ENCODE results near the gene CENPP.
"Not testable (repeated sequence)": the region's sequence is repeated elsewhere in the genome, so short reads cannot be mapped to it uniquely, and the experiment has no call there.

The CENPP gene

DNA sequence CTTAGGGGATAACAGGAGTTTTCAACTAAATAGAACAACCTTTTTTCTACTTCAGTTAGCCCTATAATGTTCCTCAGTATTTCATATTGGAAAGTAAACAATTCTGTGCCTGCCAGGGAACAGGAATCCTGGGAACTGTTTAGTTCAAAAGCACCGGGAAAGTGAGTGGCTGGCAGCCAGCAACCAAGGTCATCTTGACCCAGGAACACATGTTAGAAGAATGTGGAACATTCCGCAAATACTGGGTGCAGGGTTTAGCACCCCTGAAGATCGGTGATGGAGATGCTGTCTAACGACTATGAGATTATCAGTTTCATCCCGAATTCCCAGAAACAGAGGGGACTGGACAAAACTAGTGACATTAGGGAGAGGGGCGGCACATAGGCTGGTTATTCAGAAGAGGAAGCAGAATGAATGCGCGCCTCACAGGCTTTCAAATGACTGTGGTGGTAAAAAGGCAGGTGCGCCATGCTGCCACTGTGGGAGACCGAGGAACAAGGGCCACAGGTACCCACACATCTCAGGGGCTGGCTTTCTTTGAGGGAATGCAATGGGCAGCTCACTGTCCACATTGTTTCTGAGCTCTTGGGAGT is 293.0 kb downstream of the CENPP start:
- no peak for DNase-seq

DNA sequence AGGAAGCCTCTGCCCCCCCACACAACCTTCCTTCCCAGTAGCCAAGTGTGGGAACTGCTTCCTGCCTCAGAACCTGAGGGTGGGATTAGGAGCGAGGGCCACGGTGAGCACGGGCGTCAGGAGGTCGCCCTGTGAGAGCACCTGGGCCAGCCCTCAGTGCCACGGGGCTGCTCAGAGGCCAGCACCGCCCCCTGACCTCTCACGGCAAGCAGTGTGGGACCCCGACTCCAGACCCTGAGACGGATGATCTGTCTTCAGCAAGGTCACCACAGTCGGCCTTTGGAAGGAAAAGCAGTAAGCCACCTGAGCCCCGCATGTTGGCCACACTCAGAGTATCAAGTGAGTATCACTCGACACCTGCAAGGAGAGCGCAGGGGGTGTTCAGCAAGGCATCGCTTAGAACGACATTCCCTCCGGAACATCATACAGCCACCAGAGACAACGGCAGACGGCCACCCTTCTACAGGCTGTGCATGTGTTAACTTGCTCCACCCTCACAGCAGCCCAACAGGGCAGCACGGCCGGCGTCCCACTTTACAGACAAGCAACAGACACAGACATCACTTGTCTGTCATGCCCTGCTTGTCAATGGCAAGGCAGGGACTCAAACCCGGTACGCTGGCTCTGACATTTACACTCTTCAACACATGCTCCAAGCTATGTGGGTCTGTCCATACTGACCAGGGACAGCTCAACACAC is 294.0 kb downstream of the CENPP start:
- DNase-seq: no peak

DNA sequence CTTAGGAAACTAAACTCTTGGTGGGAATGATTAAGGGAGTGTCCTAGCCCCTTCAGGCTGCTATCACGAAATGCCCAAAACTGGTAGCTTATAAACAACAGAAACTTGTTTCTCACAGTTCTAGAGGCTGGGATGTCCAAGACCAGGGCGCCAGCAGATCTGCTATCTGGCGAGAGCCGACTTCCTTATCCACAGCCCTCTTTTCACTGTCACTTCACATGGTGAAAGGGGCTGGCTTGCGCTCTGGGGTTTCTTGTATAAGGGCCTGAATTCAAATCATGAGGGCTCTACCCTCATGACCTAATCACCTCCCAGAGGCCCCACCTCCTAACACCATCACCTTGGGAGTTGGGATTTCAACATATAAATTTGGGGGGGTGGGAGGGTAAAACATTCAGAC is 295.1 kb downstream of the CENPP start:
- DNase-seq: no peak

DNA sequence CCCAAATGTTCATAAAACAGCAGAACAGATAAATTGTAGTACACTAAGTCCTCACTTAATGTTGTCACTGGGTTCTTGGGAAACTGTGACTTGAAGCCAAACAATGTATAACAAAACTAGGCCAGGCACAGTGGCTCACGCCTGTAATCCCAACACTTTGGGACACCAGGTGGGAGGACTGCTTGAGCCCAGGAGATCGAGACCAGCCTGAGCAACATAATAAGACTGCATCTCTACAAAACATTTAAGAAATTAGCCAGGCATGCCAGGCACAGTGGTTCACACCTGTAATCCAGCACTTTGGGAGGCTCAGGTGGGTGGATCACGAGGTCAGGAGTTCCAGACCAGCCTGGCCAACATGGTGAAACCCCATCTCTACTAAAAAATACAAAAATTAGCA is 298.2 kb downstream of the CENPP start:
- not testable (repeated sequence) for DNase-seq

DNA sequence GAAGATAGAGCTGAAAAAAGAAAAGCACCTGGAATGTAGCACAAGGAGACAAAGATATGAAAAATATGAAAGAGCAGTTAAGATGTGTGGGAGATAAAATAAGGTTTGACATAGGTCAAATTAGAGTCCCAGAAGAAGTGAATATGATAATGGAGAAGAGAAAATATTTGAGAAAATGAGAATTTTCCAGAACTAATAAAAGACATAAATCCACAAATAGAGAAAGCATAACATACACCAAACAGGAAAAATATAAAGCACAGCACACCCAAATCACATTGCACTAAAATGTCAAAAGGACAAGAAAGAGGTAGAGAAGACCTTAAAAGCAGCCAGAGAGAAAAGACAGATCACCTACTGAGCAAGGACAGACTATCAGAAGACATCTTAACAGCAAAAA is 300.7 kb downstream of the CENPP start:
- DNase-seq: no peak

DNA sequence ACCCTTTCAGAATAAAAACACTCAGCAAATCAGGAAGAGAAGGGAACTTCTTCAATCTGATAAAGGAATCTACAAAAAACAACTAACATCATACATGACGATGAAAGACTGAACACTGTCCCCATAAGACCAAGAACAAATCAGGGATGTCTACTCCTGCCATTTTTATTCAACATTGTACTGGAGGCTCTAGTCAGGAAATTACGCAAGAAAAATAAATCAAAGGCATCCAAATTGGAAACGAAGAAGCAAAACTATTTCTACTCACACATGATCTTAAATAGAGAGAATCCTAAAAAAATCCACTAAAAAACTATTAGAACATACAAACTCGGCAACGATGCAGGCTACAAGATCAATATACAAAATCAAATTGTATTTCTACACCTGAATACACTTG is 301.9 kb downstream of the CENPP start:
- DNase-seq: no peak

DNA sequence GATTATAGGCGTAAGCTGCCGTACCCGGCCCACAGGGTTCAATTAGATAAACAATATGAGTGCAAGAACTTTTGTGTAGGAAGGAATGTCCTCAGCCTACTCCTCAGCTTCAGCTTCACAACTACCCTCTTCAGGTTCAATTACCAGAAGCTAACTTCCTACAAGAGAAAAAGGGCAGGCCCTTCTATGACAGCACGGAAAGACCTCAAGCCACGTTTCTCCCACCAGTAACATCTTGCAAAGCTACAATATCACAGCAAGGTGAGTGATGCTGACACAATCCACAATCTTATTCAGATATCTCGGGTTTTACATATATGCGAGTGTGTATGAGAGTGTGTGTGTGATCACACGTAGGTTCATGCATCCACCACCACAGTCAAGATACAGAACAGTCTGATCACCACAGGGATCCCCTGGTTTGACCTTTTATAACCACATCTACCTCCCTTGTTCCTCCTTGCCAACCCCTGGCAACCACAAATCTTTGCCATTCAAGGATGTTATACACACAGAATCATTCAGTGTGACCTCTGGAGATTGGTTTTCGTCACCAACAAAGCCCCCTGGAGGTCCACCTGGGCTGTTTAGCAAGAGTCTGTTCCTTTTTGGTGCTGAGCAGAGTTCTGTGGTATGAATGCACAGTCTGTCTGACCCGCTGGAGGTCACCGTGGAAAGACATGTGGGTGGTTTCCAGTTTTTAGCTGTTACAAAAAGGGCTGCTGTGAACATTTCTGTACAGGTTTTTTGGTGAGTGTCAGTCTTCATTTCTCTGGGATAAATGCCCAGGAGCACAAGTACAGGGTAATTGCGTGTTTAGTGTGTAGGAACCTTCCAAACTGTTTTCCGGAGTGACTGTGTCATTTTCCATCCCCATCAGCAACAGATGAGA is 305.9 kb downstream of the CENPP start:
- no peak for DNase-seq

DNA sequence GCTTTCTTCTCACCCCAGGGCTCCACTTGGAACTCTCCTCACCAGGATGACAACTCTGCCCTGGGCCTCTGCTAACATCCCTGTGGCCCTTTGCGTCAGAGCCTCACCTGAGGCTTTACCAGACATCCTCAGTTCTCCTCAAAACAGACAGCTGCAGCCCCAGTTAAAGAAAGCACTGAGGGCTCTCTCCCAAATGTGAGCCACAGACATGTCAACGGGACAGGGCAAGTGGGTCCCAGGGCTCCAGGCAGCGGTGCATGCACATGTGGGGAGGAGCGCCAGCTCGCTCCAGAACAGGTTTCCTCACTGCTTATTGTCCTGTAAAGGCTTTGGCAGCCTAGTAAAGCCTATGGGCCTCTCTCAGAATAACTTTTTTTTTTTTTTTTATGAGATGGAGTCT is 306.9 kb downstream of the CENPP start:
- no peak for DNase-seq

DNA sequence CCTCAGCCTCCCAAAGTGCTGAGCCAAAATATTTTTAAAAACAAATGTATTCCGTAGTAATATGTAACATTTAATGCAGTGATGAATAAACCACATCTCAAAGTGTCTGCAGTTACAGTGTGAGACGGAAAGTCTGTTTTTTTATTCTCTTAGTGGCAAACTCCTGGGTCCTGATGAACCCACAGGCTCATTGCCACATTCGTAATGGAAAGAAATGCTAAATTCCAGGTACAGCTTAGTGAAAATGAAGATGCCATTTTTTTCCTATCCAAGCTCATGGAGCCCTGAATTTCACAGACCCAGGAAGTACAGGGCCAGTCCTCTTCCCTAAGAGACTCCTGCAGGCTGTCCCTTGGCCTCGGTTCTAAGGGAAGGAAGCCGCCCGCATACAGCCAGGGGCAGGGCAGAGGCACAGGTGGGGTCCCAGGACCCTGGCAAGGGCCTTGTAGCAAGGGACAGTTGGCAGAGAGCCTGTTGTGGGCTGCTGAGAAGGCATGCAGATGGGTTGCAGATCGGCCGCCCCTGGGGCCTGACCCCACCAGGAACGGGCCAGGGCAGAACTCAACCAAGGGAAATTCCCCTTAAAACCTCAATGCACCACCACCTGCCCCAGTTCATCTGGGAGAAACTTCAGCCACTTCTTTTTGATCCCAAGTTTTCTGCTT is 308.0 kb downstream of the CENPP start:
- DNase-seq: no peak

DNA sequence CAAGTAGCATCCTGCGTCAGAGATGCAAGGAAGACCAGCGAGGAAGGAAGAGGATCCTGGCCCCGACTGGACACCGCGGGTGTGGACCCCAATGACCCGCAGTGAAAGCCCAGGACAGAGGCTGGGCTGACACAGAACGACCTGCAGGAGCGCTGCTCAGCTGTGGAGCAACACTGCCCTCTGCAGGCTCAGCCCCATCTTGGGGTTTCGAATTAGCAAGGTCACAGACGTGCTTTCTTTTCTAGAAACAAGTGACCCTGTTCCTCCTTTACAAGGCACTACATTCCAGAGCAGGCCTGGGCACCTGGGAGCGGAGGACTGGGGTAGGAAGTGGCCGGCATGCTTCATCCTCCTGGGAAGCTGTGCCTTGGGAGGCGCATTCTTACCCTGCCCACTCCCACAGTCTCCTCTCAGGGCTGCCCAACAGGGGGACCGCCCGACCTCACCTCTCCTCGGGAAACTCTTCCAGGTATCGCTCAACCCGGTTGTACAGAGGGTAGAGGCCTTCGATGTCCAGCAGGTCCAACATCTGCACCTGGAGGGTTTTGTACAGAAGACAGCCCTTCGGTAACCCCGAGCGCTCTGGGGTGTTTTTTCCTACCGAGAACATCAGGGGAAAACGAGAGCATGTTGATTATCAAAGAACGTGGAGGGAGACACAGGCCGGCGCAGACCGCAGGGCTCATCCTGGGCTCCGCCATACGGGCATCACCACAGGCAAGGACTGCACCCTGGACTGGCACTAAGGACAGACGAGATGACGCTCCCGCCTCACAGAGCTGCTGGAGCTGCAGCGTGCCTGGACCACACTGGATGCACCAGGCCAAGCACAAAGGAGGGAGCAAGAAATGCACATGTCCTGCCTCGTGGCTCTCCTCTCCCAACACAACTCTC is 309.2 kb downstream of the CENPP start:
- peak; percentile 7 for DNase-seq

DNA sequence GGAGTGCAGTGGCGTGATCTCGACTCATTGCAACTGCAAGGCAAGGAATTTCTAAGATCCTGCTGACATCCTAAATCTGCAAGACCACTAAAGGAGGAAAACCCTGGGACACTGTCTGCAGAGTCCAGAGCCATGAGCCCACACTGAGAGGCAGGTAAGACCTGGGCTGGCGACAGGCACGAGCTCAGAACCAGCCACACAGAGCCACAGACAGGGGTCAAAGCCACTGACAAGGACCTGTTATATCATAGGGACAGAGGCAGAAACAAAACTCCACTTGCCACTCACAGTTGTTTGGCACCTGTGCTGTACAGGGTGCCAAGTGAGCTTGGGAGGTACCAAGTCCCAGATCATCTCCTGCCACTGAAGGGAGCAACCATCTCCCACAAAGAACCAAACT is 310.0 kb downstream of the CENPP start:
- no peak for DNase-seq

DNA sequence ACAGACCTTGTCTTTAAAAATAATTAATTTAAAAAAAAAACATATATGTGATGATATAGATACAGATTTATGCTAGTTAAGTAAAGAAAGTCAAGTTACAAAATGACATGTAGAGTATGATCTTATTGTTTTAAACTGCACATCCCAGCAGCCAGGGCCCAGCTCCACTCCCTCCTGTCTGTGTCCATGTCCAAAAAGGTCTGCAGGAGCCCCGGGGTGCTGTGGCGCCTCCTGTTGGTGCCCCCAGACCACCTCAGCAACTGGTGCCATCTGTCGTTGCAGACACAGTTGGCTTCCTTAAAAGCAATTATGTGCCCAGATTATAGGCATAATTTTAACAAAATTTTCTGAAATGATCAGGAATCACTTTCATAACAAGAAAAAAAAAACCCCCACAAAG is 310.9 kb downstream of the CENPP start:
- no peak for DNase-seq

DNA sequence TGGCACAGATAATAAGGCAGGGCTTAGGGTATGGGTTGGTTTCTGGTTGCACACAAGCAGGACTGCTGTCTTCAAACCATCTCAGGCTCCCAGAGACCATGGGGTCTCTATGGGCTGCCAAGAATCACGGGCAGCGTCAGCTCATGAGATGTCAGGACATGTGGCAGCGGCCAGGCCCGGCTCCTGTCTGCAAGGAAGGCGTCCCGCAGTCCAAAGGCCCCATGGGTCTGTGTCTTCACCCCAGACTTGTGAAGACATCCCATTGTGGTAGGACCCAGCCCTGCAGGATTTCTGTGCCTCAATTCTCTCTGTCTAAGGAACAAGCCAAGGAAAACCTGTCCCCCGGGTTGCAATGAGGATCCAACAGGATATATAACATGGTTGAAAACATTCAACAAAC is 311.6 kb downstream of the CENPP start:
- DNase-seq: no peak

DNA sequence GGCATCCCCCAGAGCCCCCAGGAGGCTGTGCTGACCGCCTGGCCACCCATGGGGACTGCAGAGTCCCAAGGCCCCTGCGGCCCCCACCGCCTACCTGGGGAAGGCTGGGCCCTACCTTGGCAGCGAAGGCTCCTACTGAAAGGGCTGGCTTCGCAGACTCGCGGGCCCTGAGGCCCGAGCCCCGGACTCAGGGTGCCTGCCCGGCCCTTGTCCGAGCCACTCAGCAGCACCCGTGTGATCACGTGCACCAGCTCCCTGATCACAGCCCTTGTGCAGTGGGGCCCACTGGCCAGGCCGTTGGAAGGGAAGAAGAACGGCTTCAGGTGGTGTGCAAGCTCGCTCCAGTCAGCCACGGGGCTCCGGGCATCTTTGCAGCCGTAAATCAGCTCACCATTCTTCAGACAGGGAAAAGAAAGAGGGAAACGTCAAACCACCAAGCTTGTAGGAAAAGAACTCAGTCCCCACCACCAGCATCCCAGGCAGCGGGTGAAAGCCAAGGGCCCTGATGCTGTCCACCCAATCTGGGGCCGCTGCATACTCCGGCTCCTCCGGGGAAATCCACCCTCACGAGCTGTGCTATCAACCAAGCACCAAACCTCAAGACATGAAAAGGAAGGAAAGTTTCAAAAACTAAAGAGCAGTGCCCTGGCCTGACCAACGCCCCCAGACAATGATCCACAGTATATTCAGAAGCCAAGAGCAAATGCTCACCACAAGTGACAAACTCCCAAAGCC is 312.3 kb downstream of the CENPP start:
- DNase-seq: no peak

DNA sequence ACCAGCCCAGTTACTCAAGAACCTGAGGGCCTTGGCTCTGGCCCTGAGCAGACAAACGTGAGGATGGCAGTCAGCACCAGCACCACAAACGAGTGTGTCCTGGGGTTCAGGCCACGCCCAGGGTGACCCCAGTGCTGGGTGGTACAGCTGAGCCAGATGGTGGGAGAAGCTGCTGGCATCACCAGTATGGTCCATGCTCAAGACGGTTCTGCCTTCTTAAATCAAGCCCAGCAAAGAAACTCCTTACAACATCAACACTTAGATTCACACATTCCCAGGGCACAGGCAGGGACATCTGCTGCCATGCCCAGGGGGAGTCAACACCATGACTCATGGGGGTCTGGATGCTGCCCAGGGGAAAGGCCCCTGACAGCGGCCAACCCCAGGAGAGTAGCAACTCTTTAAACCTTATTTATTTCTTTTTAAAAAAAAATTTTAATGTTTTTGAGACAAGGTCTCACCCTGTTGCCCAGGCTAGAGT is 312.9 kb downstream of the CENPP start:
- DNase-seq: no peak

DNA sequence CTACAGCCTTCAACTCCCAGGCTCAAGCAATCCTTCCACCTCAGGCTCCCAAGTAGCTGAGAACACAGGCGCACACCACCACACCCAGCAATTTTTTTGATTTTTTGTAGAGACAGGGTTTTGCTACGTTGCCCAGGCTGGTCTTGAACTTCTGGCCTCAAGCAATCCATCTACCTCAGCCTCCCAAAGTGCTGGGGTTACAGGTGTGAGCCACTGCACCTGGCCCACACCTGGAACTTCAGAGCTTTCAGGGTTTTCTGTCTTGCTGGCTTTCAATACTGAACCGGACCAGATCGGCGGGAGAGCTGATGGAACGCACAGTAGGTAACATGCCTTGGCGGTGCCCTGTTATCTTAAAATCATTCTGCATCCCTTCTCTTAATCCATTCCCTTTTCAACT is 313.4 kb downstream of the CENPP start:
- DNase-seq: no peak

DNA sequence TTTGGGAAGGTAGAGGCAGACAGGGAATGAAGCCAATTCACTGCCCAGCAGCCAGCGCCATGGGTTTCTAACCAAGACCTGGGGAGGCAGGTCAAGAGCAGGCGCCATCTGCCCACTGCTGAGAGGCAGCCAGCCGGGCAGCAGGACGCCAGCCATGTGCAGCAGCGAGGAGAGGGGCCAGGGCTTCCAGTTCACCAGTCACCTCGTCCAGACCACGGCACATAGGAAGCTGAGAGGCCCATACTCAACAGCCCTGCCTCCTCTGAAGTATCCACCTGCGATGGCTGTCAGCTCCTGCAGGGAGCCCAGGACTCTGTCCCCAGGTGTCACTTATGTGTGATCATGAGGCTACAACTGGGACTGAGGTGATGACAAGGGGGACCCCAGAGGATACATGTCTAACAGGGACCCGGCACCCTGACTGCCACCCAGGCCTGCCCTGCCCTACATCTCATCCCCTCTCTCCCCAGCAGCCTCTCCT is 314.1 kb downstream of the CENPP start:
- no peak for DNase-seq

DNA sequence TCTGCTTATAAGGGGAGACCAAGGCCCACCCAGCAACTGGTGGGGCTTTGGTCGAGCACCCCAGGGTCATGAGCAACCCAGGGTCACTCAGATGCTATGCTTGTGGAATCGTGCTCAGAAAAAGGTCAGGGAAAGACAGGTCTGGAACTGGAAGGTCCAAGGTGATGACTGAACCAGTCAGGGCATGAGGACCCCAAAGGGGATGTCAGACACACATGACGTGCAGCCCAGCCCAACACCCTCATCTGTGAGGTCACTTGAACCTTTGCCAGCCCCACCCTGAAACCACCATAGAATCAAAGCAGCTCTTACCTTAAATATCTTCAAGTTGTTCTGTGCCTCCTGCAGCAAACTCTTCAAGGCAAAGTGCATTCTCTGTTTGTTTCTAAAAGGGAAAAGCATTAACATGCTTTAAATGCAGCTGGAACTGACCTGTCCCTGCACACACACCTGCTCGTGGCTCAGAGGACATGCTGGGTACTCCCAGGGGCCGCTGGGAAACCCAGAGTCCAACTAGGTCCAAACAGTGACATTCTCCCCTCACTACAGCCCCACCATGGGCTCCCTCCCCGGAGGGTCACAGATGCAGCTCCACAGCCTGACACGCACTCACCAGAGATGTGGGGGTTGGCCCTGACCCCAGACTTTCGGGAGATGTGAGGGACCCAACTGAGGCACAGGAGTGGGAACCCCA is 314.8 kb downstream of the CENPP start:
- DNase-seq: no peak

DNA sequence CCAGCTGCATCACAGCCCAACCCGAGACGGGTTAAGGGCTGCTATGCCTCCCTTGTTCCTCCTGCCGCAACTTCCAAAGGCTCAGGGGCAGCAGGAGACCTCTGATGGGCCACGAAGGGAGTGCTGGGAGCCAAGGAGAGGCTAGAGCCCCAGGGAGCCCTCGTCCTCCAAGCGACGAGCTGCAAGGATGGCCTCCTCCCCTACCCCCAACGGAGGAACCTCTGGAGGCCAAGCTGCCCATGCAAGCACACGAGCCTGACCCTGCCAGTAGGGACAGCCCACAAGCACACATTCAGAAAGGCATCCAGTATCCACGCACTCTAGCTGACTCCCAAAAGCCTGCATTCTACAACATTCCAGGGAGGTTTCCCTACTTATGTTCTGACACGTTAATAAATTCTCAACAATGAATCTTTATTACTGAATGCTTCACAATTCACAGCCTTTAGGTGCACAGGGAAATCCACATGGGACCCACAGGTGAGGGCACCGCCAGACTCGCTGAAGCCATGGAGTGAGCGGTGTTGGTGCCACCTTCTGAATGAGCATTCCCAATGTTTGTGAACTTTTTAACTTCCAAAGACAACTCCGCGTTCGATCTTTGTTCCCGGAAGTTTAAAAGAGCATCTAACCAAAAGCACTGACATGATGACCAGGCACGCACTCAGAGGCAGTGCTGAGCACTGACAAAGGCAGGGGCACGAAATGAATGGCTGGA is 315.5 kb downstream of the CENPP start:
- no peak for DNase-seq

DNA sequence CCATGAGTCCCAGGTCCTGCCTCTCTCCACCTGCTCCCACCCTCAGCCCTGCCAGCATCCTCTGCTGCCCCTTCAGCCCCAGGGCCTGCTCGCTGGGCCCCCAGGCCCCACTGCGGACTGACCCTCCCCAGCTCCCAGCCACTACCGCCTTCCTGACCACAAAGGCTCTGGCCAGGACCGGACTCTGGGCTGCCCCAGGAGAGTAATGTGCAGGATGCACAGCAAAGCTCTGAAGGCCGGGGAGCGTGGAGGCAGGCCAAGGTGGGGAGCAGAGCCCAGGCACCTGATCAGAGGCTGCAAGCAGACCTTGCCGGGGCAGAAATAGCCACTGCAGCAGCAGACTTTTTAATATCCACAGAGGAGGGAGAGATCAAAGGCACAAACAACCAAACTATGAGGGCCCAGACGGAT is 316.3 kb downstream of the CENPP start:
- no peak for DNase-seq
